Panc1 (cell line): ENCODE results near the gene PAK1. TPM values are rescaled to one million over a fixed set of nuclear protein-coding genes. Genes with fewer than 3 reads are reported as not detected.

Experiments
- ATAC-seq: fragments of 200-7000 bp; cut with Tn5 transposase; 2 replicates; pipeline ENCODE4 v1.9.1; 2020; ENCODE audit warnings: mild to moderate bottlenecking, moderate library complexity
- BruUV-seq: library from RNA; stranded (reverse); fragments of 400-500 nt; replicated peaks from 2 replicates; lab custom pipeline; 2021; lab: Mats Ljungman, UMichigan
- CTCF ChIA-PET: fragments of 300-600 bp; sonication (Branson Sonifier 250); formaldehyde crosslinking; loops from one replicate; lab custom pipeline; 2022; ENCODE audit warnings: antibody characterized with exemption; lab: Charles Lee
- POLR2A ChIA-PET: fragments of 300-600 bp; sonication (Branson Sonifier 250); formaldehyde crosslinking; loops from one replicate; lab custom pipeline; 2022; ENCODE audit warnings: antibody characterized with exemption; lab: Charles Lee
- DNase-seq: peaks from one replicate; pipeline ENCODE4 v3.0.0-alpha.2; 2010; ENCODE audit warnings: low read depth, low spot score
- H3K27ac ChIP-seq: 2 replicates; pipeline ENCODE4 v1.5.1; 2011; ENCODE audit warnings: mild to moderate bottlenecking, low read length, inconsistent platforms
- H3K27me3 ChIP-seq: fragments of 200-500 bp; sonication (Bioruptor generic); 2 replicates; pipeline ENCODE4 v1.6.0; 2014; ENCODE audit warnings: low read length, inconsistent platforms; ENCODE audit not compliant: control insufficient read depth, insufficient read depth
- H3K36me3 ChIP-seq: fragments of 200-500 bp; sonication (Bioruptor generic); 2 replicates; pipeline ENCODE4 v1.5.1; 2014; ENCODE audit warnings: inconsistent platforms, mild to moderate bottlenecking, low read length, moderate library complexity; ENCODE audit not compliant: control insufficient read depth, insufficient read depth
- H3K4me1 ChIP-seq: 2 replicates; pipeline ENCODE4 v1.5.1; 2011; ENCODE audit warnings: inconsistent platforms, mild to moderate bottlenecking, low read length, moderate library complexity; ENCODE audit not compliant: control insufficient read depth, insufficient read depth
- H3K4me3 ChIP-seq, 2 experiments: 2 replicates each; pipeline ENCODE4 v1.5.1; 2011 to 2012; ENCODE audit warnings: low read depth in 2 of 2, low read length in 2 of 2, mild to moderate bottlenecking in 2 of 2, inconsistent platforms in 1 of 2, moderate library complexity in 1 of 2
- H3K9me3 ChIP-seq: fragments of 200-500 bp; sonication (Bioruptor generic); 2 replicates; pipeline ENCODE4 v1.5.1; 2014; ENCODE audit warnings: low read depth, mild to moderate bottlenecking, inconsistent platforms, low read length, moderate library complexity; ENCODE audit not compliant: control insufficient read depth, insufficient read depth
- POLR2AphosphoS5 ChIP-seq: IDR thresholded peaks from 2 replicates; pipeline ENCODE4 v1.6.1; 2012; ENCODE audit warnings: mild to moderate bottlenecking, low read depth, low read length, moderate library complexity
- SIN3A ChIP-seq: IDR thresholded peaks from 2 replicates; pipeline ENCODE4 v1.6.1; 2012; ENCODE audit warnings: low read depth, mild to moderate bottlenecking, low read length, moderate library complexity, borderline replicate concordance; ENCODE audit not compliant: insufficient read depth
- TCF7L2 ChIP-seq: IDR thresholded peaks from 2 replicates; pipeline ENCODE4 v1.6.1; 2011; ENCODE audit warnings: mild to moderate bottlenecking, low read depth, low read length, inconsistent platforms
- in situ Hi-C: cut with HindIII; loops from 2 replicates; pipeline ENCODE4 v1.10.0; 2016; ENCODE audit warnings: low sequenced_read_pairs, low pct_unique_long_range_greater_than_20kb
- intact Hi-C: fragments of 100-400 bp; cut with micrococcal nuclease; formaldehyde crosslinking; loops from one replicate; pipeline ENCODE4 v1.10.0; 2022; ENCODE audit not compliant: unreplicated experiment
- total RNA-seq: library from RNA; stranded (reverse); gene quantifications from one replicate; pipeline ENCODE4 v1.2.1, GENCODE V29; 2021; ENCODE audit not compliant: unreplicated experiment
- TF ChIP-seq, protein P1 (sequence below), 2 experiments: IDR thresholded peaks; 2 replicates each; pipeline ENCODE4 v1.6.1; 2011 to 2012; ENCODE audit warnings: low read depth in 2 of 2, control low read depth in 1 of 2, low read length in 1 of 2, mild to moderate bottlenecking in 1 of 2, moderate library complexity in 1 of 2; ENCODE audit not compliant: insufficient read depth in 1 of 2
- TF ChIP-seq, protein P2 (sequence below): fragments of 450-650 bp; IDR thresholded peaks from 2 replicates; pipeline ENCODE4 v1.5.1; 2017; ENCODE audit warnings: mild to moderate bottlenecking

Gene PAK1
- total RNA-seq, 1 experiment from 2014 or later, result 38.2 TPM

DNA sequence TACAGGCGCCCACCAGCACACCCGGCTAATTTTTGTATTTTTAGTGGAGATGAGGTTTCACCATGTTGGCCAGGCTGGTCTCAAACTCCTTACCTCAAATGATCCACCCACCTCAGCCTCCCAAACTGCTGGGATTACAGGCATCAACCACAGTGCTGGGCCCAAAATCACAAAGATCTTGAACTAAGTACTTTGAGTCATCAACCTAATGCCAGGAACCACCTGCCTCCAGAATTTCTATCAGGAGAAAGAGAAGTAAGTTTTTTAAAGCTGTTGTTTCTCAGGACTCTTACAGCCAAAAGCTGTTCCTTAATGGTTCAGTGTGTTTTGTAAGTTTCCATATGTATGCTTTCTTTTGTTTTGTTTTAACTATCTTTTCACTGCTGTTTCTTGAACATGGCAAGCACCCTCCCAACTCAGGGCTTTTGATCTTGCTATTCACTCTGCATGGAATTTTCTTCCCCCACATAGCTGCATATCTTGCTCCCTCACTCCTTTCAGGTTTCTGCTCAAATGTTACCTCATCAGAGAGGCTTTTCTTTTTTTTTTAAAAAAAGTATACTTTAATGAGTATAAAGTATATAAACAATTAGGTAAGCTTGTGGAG is 6.0 kb upstream of the PAK1 start:
- TF ChIP-seq TCF7L2 (no peak), POLR2AphosphoS5 (no peak), SIN3A (no peak)
- TF ChIP-seq, protein P1, sequence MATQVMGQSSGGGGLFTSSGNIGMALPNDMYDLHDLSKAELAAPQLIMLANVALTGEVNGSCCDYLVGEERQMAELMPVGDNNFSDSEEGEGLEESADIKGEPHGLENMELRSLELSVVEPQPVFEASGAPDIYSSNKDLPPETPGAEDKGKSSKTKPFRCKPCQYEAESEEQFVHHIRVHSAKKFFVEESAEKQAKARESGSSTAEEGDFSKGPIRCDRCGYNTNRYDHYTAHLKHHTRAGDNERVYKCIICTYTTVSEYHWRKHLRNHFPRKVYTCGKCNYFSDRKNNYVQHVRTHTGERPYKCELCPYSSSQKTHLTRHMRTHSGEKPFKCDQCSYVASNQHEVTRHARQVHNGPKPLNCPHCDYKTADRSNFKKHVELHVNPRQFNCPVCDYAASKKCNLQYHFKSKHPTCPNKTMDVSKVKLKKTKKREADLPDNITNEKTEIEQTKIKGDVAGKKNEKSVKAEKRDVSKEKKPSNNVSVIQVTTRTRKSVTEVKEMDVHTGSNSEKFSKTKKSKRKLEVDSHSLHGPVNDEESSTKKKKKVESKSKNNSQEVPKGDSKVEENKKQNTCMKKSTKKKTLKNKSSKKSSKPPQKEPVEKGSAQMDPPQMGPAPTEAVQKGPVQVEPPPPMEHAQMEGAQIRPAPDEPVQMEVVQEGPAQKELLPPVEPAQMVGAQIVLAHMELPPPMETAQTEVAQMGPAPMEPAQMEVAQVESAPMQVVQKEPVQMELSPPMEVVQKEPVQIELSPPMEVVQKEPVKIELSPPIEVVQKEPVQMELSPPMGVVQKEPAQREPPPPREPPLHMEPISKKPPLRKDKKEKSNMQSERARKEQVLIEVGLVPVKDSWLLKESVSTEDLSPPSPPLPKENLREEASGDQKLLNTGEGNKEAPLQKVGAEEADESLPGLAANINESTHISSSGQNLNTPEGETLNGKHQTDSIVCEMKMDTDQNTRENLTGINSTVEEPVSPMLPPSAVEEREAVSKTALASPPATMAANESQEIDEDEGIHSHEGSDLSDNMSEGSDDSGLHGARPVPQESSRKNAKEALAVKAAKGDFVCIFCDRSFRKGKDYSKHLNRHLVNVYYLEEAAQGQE (IDR thresholded peaks at IDR 0.05; ENCODE audit: insufficient read depth in 1 of 2, low read depth in 2 of 2, low read length in 1 of 2), result no peak
- TF ChIP-seq, protein P2, sequence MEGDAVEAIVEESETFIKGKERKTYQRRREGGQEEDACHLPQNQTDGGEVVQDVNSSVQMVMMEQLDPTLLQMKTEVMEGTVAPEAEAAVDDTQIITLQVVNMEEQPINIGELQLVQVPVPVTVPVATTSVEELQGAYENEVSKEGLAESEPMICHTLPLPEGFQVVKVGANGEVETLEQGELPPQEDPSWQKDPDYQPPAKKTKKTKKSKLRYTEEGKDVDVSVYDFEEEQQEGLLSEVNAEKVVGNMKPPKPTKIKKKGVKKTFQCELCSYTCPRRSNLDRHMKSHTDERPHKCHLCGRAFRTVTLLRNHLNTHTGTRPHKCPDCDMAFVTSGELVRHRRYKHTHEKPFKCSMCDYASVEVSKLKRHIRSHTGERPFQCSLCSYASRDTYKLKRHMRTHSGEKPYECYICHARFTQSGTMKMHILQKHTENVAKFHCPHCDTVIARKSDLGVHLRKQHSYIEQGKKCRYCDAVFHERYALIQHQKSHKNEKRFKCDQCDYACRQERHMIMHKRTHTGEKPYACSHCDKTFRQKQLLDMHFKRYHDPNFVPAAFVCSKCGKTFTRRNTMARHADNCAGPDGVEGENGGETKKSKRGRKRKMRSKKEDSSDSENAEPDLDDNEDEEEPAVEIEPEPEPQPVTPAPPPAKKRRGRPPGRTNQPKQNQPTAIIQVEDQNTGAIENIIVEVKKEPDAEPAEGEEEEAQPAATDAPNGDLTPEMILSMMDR, result no peak
- no peaks in the 10 kb centered on the region for H3K36me3 ChIP-seq
- H3K4me3 ChIP-seq, result no peak overlapping the region
- ATAC-seq (no peak), DNase-seq (no peak)
- H3K27me3 ChIP-seq, result peaks cover 4% of the 10 kb centered on the region; the same call in 1 of the 2 replicates
- H3K27ac ChIP-seq, result no peak overlapping the region
- H3K4me1 ChIP-seq, result no peaks in the 10 kb centered on the region
- intact Hi-C loops (no loop called here), in situ Hi-C loops (no loop called here)
- H3K9me3 ChIP-seq, result no peaks in the 10 kb centered on the region
- ChIA-PET POLR2A (interaction anchor here (0.6 kb wide), 2 partner anchors 14 to 119 kb away, joined by 3 to 4 read pairs; no protein-coding TSS in a partner anchor), CTCF (no interaction called here)
- BruUV-seq, result no TSS peak

DNA sequence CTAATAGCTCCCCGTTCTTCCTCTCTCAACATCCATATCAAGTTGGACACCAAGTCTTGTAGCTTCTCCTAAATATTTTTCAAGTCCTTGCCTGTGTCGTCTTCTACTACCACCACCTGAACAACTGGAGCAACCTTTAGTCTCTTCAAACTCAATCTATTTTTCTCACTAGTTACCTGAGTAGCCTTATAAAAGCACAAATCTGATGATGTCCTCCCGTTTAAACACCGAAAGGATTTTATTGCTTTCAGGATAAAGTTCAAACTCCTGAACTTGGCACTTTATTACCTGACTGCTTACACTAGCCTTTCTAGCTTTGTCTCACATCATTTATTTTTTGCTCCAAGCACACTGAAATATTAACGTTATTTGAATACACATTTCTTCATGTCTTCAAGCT is 1.3 kb upstream of the PAK1 start:
- TF ChIP-seq, protein P2, result no peak
- TF ChIP-seq, protein P1 (IDR thresholded peaks at IDR 0.05; ENCODE audit: insufficient read depth in 1 of 2, low read depth in 2 of 2, low read length in 1 of 2), result no peak
- no peak for TF ChIP-seq POLR2AphosphoS5
- TF ChIP-seq SIN3A, result no peak
- TF ChIP-seq TCF7L2, result no peak
- intact Hi-C loops (no loop called here), in situ Hi-C loops (no loop called here)
- H3K4me3 ChIP-seq, result no peak overlapping the region
- H3K27ac ChIP-seq, result no peak overlapping the region
- H3K27me3 ChIP-seq, result peaks cover 12% of the 10 kb centered on the region
- ATAC-seq (no peak), DNase-seq (no peak)
- H3K36me3 ChIP-seq, result no peaks in the 10 kb centered on the region
- no peaks in the 10 kb centered on the region for H3K9me3 ChIP-seq
- CTCF ChIA-PET, result no interaction called here
- no TSS peak for BruUV-seq
- POLR2A ChIA-PET, result no interaction called here
- H3K4me1 ChIP-seq, result peaks cover 6% of the 10 kb centered on the region
